NB4 (cell line): ENCODE data around the gene SEMA6B.
"Not testable (repeated sequence)": the region's sequence is repeated elsewhere in the genome, so short reads cannot be mapped to it uniquely, and the experiment has no call there.

ENCODE experiments used
- DNase-seq: peaks from one replicate; pipeline ENCODE4 v3.0.0; 2010; ENCODE audit warnings: low read depth
- H3K4me3 ChIP-seq: one replicate; pipeline ENCODE4 v1.5.1; 2011; ENCODE audit warnings: mild to moderate bottlenecking, low read depth, low read length, moderate library complexity
- MYC ChIP-seq: IDR thresholded peaks from 2 replicates; pipeline ENCODE4 v1.6.1; 2011; ENCODE audit warnings: low read depth, low read length
- POLR2A ChIP-seq: IDR thresholded peaks from 2 replicates; pipeline ENCODE4 v1.6.1; 2011; ENCODE audit warnings: mild to moderate bottlenecking; ENCODE audit not compliant: insufficient read length; ENCODE audit errors: extremely low read depth
- TF ChIP-seq, protein P1 (sequence below): IDR thresholded peaks from one replicate; pipeline ENCODE4 v1.5.1; 2012; ENCODE audit warnings: low read depth, low read length
- TF ChIP-seq, protein P2 (sequence below): IDR thresholded peaks from 2 replicates; pipeline ENCODE4 v1.6.1; 2011; ENCODE audit warnings: low read depth, low read length

SEMA6B gene

GRCh38 chr19:4597278-4597974 lies 37.9 kb upstream of the SEMA6B start:
- DNase-seq: no peak
- TF ChIP-seq, protein P1, sequence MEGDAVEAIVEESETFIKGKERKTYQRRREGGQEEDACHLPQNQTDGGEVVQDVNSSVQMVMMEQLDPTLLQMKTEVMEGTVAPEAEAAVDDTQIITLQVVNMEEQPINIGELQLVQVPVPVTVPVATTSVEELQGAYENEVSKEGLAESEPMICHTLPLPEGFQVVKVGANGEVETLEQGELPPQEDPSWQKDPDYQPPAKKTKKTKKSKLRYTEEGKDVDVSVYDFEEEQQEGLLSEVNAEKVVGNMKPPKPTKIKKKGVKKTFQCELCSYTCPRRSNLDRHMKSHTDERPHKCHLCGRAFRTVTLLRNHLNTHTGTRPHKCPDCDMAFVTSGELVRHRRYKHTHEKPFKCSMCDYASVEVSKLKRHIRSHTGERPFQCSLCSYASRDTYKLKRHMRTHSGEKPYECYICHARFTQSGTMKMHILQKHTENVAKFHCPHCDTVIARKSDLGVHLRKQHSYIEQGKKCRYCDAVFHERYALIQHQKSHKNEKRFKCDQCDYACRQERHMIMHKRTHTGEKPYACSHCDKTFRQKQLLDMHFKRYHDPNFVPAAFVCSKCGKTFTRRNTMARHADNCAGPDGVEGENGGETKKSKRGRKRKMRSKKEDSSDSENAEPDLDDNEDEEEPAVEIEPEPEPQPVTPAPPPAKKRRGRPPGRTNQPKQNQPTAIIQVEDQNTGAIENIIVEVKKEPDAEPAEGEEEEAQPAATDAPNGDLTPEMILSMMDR: no peak
- TF ChIP-seq POLR2A (no peak), MYC (no peak)
- TF ChIP-seq, protein P2, sequence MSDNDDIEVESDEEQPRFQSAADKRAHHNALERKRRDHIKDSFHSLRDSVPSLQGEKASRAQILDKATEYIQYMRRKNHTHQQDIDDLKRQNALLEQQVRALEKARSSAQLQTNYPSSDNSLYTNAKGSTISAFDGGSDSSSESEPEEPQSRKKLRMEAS: no peak
- no peak overlapping the region for H3K4me3 ChIP-seq

GRCh38 chr19:4596033-4596904 lies 36.8 kb upstream of the SEMA6B start:
- TF ChIP-seq, protein P1: no peak
- TF ChIP-seq, protein P2: no peak
- TF ChIP-seq MYC (no peak), POLR2A (no peak)
- DNase-seq: no peak
- H3K4me3 ChIP-seq: no peak overlapping the region

DNA sequence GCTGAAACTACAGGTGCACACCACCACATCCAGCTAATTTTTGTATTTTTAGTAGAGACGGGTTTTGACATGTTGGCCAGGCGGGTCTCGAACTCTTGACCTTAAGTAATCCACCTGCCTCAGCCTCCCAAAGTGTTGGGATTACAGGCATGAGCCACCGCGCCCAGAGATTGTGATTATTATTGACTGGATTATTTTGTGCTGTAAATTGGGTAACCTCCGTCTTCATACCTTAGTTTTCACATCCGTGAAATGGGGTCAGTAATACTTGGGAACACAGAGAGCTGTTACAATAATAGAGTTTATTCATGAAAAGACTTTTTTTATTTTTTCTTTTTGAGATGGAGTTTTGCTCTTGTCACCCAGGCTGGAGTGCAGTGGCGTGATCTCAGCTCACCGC lies 35.7 kb upstream of the SEMA6B start:
- not testable (repeated sequence) for DNase-seq, H3K4me3 ChIP-seq

GRCh38 chr19:4594201-4594600 lies 34.7 kb upstream of the SEMA6B start:
- TF ChIP-seq MYC (peak; percentile 10; the same call in 1 of the 2 replicates), POLR2A (no peak)
- TF ChIP-seq, protein P2: peak; percentile 72
- H3K4me3 ChIP-seq: no peak overlapping the region
- no peak for DNase-seq

DNA sequence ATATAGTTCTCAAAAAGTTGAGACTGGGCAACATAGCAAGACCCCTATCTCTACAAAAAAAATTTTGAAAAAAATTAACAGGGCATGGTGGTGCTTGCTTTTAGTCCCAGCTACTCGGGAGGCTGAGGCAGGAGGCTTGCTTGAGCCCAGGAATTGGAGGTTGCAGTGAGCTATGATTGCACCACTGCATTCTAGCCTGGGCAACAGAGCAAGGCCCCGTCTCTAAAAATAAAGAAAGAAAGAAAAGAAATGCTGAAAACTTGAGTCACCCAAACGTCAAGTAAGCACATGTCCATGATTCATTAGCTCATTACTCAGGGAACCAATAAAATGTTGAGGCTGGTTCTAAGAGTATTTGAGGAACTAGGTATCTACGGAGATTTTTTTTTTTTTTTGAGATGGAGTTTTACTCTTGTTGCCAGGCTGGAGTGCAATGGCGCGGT lies 33.9 kb upstream of the SEMA6B start:
- TF ChIP-seq, protein P1: no peak
- TF ChIP-seq POLR2A: no peak
- TF ChIP-seq, protein P2: peak; percentile 35; the same call in 1 of the 2 replicates
- no peak overlapping the region for H3K4me3 ChIP-seq
- peak; percentile 70 for DNase-seq

DNA sequence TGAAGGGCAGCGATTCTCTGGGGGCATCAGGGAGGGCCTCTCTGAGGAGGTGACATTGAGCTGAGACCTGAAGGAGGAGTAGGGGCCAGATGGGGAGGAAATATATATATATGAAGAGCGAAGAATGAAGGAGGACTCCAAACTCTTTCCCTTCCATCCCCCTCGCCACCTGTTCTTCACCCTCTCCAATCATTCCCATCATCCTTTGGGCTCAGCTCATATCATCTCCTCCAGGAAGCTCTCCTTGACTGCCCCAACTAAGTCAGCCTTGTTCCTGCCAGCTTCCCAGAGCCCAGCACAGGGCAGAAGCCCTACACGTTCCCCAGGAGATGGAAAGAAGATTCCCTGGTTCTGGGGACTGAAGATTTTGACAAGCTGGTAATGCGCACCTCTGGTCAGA lies 33.0 kb upstream of the SEMA6B start:
- DNase-seq: no peak
- no peak overlapping the region for H3K4me3 ChIP-seq
- TF ChIP-seq, protein P2: no peak
- TF ChIP-seq MYC (no peak), POLR2A (no peak)
- TF ChIP-seq, protein P1: no peak
